ENCODE measurements around the gene SLX4IP. TPM values are rescaled to one million over a fixed set of nuclear protein-coding genes. Genes with fewer than 3 reads are reported as not detected.

The SLX4IP gene
- total and polyA plus RNA-seq, 8 donors = 2.5 to 6.4 (median 2.8) TPM

GRCh38 chr20:10495173-10495572 lies 60.1 kb downstream of the SLX4IP start:
- H3K4me1 ChIP-seq = no peaks in the 10 kb centered on the region
- intact Hi-C loops (cut with DNase I) = no loop called here
- H3K27me3 ChIP-seq = no peaks in the 10 kb centered on the region
- H3K4me3 ChIP-seq = no peak overlapping the region
- no peak for TF ChIP-seq CTCF (IDR thresholded peaks at IDR 0.05)
- no peaks in the 10 kb centered on the region for H3K36me3 ChIP-seq
- ATAC-seq (no peak), DNase-seq (no peak), FAIRE-seq (no peak)
- no peaks in the 10 kb centered on the region for H3K9me3 ChIP-seq
- WGBS, 2 donors = 79 to 84% methylated on average over 2 of the region's 2 CpGs
- no peak overlapping the region for H3K27ac ChIP-seq

GRCh38 chr20:10496465-10496864 lies 61.4 kb downstream of the SLX4IP start:
- intact Hi-C loops (cut with DNase I) = no loop called here
- Histone ChIP-seq H3K27me3 (no peaks in the 10 kb centered on the region), H3K27ac (no peak overlapping the region), H3K36me3 (no peaks in the 10 kb centered on the region), H3K9me3 (no peaks in the 10 kb centered on the region), H3K4me1 (no peaks in the 10 kb centered on the region), H3K4me3 (no peak overlapping the region)
- 94 to 96% methylated on average over 2 of the region's 2 CpGs for WGBS, 2 donors
- DNase-seq (no peak), FAIRE-seq (no peak), ATAC-seq (no peak)
- TF ChIP-seq CTCF (IDR thresholded peaks at IDR 0.05) = no peak

DNA sequence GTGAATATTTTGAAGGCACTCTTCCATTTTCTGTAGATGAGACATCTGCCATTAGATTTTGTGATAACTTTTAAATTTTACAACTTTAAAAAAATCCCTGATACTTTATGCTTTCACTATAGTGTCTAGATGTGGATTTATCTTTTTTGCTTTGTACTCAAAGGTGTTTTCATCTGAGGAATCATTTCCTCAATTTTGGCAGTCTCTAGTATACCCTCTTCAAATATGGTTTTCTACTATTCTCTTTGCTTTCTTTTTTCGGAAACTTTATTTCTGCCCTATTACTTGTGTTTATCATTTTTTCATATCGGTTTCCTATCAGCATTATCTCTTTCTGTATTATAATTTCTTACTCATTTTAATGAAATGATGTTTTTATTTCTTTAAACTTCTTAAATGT lies 62.2 kb downstream of the SLX4IP start:
- FAIRE-seq = no peak
- no peak overlapping the region for H3K4me3 ChIP-seq
- no peaks in the 10 kb centered on the region for H3K4me1 ChIP-seq
- intact Hi-C loops (cut with DNase I) = no loop called here
- 93 to 95% methylated on average over 2 of the region's 2 CpGs for WGBS, 2 donors
- H3K27ac ChIP-seq = no peak overlapping the region
- H3K36me3 ChIP-seq = no peaks in the 10 kb centered on the region
- no peak for DNase-seq
- no peaks in the 10 kb centered on the region for H3K27me3 ChIP-seq
- no peak for ATAC-seq
- H3K9me3 ChIP-seq = no peaks in the 10 kb centered on the region
- no peak for TF ChIP-seq CTCF (IDR thresholded peaks at IDR 0.05)

DNA sequence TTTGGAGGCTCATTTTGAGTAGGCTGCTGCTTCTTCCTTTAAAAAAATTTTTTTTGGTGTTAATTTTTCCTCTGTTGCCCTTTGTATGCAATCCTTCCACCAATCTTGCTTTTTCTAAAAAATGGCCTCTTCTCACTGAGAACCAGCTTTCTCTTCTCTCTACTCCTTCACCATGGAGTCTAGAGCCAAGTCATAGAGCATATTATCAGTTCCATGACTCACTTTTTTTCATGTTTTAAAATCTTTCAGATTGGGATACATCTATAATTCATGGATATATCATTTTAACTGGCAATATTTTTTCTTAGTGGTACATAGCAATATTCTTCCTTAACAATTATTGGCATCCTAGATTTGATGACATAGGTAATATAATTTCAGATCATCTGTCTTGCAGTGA lies 62.7 kb downstream of the SLX4IP start:
- no peak for DNase-seq
- no peaks in the 10 kb centered on the region for H3K4me1 ChIP-seq
- H3K4me3 ChIP-seq = no peak overlapping the region
- H3K27me3 ChIP-seq = no peaks in the 10 kb centered on the region
- TF ChIP-seq CTCF (IDR thresholded peaks at IDR 0.05) = no peak
- H3K36me3 ChIP-seq = no peaks in the 10 kb centered on the region
- H3K27ac ChIP-seq = no peak overlapping the region
- no peak for ATAC-seq
- intact Hi-C loops (cut with DNase I) = no loop called here
- no peak for FAIRE-seq
- H3K9me3 ChIP-seq = no peaks in the 10 kb centered on the region

GRCh38 chr20:10498200-10498599 lies 63.1 kb downstream of the SLX4IP start:
- DNase-seq (no peak), FAIRE-seq (no peak), ATAC-seq (no peak)
- Histone ChIP-seq H3K27ac (no peak overlapping the region), H3K27me3 (no peaks in the 10 kb centered on the region), H3K9me3 (no peaks in the 10 kb centered on the region), H3K36me3 (no peaks in the 10 kb centered on the region), H3K4me3 (no peak overlapping the region), H3K4me1 (no peaks in the 10 kb centered on the region)
- 37 to 40% methylated on average over 1 of the region's 1 CpG for WGBS, 2 donors
- intact Hi-C loops (cut with DNase I) = no loop called here
- TF ChIP-seq CTCF (IDR thresholded peaks at IDR 0.05) = no peak

Data from pancreas (tissue), 10 donors.